Stimulated activated CD8-positive, alpha-beta memory T cell treated with anti-CD3 and anti-CD28 coated beads, Interleukin-15, amount 100 ng/mL, for 48 hours (primary cell): ENCODE measurements around the gene ZNF366.
"Not testable (repeated sequence)": the region's sequence is repeated elsewhere in the genome, so short reads cannot be mapped to it uniquely, and the experiment has no call there.

ENCODE experiments used
- DNase-seq, 2 donors: peaks; one replicate each; pipeline ENCODE4 v3.0.0-alpha.2; 2020; ENCODE audit warnings: low read depth in 2 of 2

Gene ZNF366

GRCh38 chr5:72407541-72407940 lies 99.7 kb downstream of the ZNF366 start:
- DNase-seq = no peak

- no peak for DNase-seq
Observed at GRCh38 chr5:72407078-72407477, 100.1 kb downstream of the ZNF366 start.

GRCh38 chr5:72404771-72405170 lies 102.4 kb downstream of the ZNF366 start:
- not testable (repeated sequence) for DNase-seq

GRCh38 chr5:72402959-72403628 lies 104.1 kb downstream of the ZNF366 start:
- no peak for DNase-seq

GRCh38 chr5:72402381-72402890 lies 104.8 kb downstream of the ZNF366 start:
- no peak for DNase-seq

GRCh38 chr5:72400950-72401349 lies 106.3 kb downstream of the ZNF366 start:
- no peak for DNase-seq

GRCh38 chr5:72397836-72398235 lies 109.4 kb downstream of the ZNF366 start:
- no peak for DNase-seq

- no peak for DNase-seq
Observed at GRCh38 chr5:72394688-72395087, 112.5 kb downstream of the ZNF366 start.

GRCh38 chr5:72393052-72393451 lies 114.2 kb downstream of the ZNF366 start:
- no peak for DNase-seq
